ENCODE results near the gene MAP2K5. TPM values are rescaled to one million over a fixed set of nuclear protein-coding genes. Genes with fewer than 3 reads are reported as not detected.

MAP2K5 gene
- total RNA-seq, 1 experiment from 2014 or later, result 13.6 TPM

DNA sequence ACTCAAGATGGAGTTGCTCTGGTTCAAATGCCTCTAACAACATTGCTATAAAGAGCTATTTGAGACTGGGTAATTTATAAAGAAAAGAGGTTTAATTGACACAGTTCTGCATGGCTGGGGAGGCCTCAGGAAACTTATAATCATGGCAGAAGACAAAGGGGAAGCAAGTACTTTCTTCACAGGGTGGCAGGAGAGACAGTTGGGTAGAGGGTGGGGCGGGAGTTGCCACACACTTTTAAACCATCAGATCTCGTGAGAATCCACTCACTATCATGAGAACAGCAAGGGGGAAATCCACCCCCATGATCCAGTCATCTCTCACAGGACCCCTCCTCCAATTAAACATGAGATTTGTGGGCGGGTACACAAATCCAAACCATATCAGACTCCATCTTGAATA is 30.7 kb downstream of the MAP2K5 start:
- Mint-ChIP-seq H3K27me3 (ENCODE audit: low read depth) (no peaks in the 10 kb centered on the region), H3K4me1 (peaks cover 9% of the 10 kb centered on the region), H3K9me3 (no peaks in the 10 kb centered on the region), H3K4me3 (no peak overlapping the region), H3K27ac (no peak overlapping the region), H3K36me3 (no peaks in the 10 kb centered on the region)
- ChIA-PET POLR2A (no interaction called here), CTCF (no interaction called here)
- TF ChIP-seq CREB1 (CRISPR knock-in tag; IDR thresholded peaks at IDR 0.05) (no peak), MYBL2 (CRISPR knock-in tag; IDR thresholded peaks at IDR 0.05) (no peak)
- TF ChIP-seq, protein P1, sequence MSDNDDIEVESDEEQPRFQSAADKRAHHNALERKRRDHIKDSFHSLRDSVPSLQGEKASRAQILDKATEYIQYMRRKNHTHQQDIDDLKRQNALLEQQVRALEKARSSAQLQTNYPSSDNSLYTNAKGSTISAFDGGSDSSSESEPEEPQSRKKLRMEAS (CRISPR knock-in tag; IDR thresholded peaks at IDR 0.05), result no peak
- ATAC-seq (no peak), DNase-seq (ENCODE audit: low spot score) (no peak)

DNA sequence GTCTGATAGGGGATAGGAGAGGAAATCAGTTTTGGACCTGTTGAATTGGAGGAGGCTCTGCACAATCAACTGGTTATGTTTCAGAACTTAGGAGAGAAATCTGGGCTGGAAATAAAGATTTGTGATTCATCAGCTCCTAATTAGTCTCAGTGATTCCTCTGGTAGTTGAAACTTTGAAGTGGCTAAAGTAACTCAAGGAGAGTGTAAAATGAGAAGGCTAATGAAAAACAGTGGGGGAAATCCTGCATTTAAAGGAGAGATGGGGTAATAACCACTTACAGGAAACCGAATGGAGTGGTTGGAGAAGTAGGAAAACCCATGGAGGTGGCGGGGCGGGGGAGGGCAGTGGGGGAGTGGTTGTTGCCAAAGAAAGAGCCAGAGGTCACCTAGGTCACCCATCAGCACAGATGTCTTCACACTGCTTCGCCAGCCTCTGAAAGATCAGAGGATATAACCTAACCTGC is 32.6 kb downstream of the MAP2K5 start:
- DNase-seq (ENCODE audit: low spot score) (peak; percentile 14), ATAC-seq (peak; percentile 64)
- H3K4me1 Mint-ChIP-seq, result peaks cover 9% of the 10 kb centered on the region
- H3K27ac Mint-ChIP-seq, result no peak overlapping the region
- ChIA-PET POLR2A (no interaction called here), CTCF (no interaction called here)
- H3K4me3 Mint-ChIP-seq, result no peak overlapping the region
- H3K27me3 Mint-ChIP-seq (ENCODE audit: low read depth), result no peaks in the 10 kb centered on the region
- no peaks in the 10 kb centered on the region for H3K36me3 Mint-ChIP-seq
- no peaks in the 10 kb centered on the region for H3K9me3 Mint-ChIP-seq
- TF ChIP-seq FOXP1 (CRISPR knock-in tag; IDR thresholded peaks at IDR 0.05; ENCODE audit: borderline replicate concordance) (no peak), NFE2L1 (CRISPR knock-in tag; IDR thresholded peaks at IDR 0.05) (no peak), GTF2I (CRISPR knock-in tag; conservative IDR thresholded peaks at IDR 0.05) (no peak), ZNF219 (CRISPR knock-in tag; IDR thresholded peaks at IDR 0.05; ENCODE audit: borderline replicate concordance) (no peak), ZNF232 (CRISPR knock-in tag; IDR thresholded peaks at IDR 0.05) (no peak), FOXK1 (CRISPR knock-in tag; IDR thresholded peaks at IDR 0.05) (no peak), CBFB (CRISPR knock-in tag; IDR thresholded peaks at IDR 0.05; ENCODE audit: low read depth) (no peak), SOX15 (CRISPR knock-in tag; IDR thresholded peaks at IDR 0.05) (no peak), NR3C1 (CRISPR knock-in tag; conservative IDR thresholded peaks at IDR 0.05; ENCODE audit: low read depth) (no peak)
- TF ChIP-seq, protein P2, sequence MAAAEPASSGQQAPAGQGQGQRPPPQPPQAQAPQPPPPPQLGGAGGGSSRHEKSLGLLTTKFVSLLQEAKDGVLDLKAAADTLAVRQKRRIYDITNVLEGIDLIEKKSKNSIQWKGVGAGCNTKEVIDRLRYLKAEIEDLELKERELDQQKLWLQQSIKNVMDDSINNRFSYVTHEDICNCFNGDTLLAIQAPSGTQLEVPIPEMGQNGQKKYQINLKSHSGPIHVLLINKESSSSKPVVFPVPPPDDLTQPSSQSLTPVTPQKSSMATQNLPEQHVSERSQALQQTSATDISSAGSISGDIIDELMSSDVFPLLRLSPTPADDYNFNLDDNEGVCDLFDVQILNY (CRISPR knock-in tag; IDR thresholded peaks at IDR 0.05), result no peak
- TF ChIP-seq, protein P3, sequence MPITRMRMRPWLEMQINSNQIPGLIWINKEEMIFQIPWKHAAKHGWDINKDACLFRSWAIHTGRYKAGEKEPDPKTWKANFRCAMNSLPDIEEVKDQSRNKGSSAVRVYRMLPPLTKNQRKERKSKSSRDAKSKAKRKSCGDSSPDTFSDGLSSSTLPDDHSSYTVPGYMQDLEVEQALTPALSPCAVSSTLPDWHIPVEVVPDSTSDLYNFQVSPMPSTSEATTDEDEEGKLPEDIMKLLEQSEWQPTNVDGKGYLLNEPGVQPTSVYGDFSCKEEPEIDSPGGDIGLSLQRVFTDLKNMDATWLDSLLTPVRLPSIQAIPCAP (CRISPR knock-in tag; IDR thresholded peaks at IDR 0.05), result no peak
- TF ChIP-seq, protein P4, sequence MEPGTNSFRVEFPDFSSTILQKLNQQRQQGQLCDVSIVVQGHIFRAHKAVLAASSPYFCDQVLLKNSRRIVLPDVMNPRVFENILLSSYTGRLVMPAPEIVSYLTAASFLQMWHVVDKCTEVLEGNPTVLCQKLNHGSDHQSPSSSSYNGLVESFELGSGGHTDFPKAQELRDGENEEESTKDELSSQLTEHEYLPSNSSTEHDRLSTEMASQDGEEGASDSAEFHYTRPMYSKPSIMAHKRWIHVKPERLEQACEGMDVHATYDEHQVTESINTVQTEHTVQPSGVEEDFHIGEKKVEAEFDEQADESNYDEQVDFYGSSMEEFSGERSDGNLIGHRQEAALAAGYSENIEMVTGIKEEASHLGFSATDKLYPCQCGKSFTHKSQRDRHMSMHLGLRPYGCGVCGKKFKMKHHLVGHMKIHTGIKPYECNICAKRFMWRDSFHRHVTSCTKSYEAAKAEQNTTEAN (CRISPR knock-in tag; IDR thresholded peaks at IDR 0.05), result no peak
- TF ChIP-seq, protein P5, sequence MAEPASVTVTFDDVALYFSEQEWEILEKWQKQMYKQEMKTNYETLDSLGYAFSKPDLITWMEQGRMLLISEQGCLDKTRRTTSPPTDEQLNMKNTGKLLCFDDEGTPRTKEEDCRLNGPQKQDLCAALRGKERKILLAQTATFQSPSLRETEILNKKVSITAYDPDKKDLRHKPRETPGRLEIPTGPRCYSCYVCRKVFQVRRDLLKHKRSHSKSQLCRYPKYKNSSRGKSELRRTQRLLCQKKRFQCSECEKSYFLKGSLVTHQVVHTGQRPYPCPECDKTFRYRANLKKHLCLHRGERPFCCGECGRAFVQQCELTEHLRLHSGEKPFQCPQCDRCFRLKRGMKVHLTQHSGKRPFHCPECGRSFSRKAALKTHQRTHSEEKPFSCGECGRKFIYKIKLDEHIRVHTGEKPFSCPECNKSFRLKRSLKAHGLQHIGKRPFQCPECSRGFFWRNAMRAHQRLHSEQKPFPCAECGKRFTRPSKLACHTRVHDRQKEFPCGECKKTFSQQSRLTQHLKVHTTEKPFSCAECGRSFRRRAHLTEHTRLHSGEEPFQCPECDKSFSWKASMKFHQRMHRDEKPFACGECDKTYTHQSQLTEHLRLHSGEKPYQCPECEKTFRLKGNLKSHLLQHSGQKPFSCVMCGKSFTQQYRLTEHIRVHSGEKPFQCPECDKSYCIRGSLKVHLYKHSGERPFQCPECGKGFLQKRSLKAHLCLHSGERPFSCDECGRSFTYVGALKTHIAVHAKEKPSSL (CRISPR knock-in tag; conservative IDR thresholded peaks at IDR 0.05), result no peak
- TF ChIP-seq, protein P6, sequence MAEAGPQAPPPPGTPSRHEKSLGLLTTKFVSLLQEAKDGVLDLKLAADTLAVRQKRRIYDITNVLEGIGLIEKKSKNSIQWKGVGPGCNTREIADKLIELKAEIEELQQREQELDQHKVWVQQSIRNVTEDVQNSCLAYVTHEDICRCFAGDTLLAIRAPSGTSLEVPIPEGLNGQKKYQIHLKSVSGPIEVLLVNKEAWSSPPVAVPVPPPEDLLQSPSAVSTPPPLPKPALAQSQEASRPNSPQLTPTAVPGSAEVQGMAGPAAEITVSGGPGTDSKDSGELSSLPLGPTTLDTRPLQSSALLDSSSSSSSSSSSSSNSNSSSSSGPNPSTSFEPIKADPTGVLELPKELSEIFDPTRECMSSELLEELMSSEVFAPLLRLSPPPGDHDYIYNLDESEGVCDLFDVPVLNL (CRISPR knock-in tag; IDR thresholded peaks at IDR 0.05; ENCODE audit: borderline replicate concordance, low read depth), result no peak
- TF ChIP-seq, protein P1 (CRISPR knock-in tag; IDR thresholded peaks at IDR 0.05), result no peak
- TF ChIP-seq, protein P7, sequence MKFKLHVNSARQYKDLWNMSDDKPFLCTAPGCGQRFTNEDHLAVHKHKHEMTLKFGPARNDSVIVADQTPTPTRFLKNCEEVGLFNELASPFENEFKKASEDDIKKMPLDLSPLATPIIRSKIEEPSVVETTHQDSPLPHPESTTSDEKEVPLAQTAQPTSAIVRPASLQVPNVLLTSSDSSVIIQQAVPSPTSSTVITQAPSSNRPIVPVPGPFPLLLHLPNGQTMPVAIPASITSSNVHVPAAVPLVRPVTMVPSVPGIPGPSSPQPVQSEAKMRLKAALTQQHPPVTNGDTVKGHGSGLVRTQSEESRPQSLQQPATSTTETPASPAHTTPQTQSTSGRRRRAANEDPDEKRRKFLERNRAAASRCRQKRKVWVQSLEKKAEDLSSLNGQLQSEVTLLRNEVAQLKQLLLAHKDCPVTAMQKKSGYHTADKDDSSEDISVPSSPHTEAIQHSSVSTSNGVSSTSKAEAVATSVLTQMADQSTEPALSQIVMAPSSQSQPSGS (CRISPR knock-in tag; IDR thresholded peaks at IDR 0.05; ENCODE audit: borderline replicate concordance, low read depth), result no peak
- TF ChIP-seq, protein P8, sequence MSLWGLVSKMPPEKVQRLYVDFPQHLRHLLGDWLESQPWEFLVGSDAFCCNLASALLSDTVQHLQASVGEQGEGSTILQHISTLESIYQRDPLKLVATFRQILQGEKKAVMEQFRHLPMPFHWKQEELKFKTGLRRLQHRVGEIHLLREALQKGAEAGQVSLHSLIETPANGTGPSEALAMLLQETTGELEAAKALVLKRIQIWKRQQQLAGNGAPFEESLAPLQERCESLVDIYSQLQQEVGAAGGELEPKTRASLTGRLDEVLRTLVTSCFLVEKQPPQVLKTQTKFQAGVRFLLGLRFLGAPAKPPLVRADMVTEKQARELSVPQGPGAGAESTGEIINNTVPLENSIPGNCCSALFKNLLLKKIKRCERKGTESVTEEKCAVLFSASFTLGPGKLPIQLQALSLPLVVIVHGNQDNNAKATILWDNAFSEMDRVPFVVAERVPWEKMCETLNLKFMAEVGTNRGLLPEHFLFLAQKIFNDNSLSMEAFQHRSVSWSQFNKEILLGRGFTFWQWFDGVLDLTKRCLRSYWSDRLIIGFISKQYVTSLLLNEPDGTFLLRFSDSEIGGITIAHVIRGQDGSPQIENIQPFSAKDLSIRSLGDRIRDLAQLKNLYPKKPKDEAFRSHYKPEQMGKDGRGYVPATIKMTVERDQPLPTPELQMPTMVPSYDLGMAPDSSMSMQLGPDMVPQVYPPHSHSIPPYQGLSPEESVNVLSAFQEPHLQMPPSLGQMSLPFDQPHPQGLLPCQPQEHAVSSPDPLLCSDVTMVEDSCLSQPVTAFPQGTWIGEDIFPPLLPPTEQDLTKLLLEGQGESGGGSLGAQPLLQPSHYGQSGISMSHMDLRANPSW (CRISPR knock-in tag; conservative IDR thresholded peaks at IDR 0.05; ENCODE audit: low read depth), result no peak

Measured in WTC11 (cell line).